ENCODE measurements around the gene UNC13C. TPM values are rescaled to one million over a fixed set of nuclear protein-coding genes. Genes with fewer than 3 reads are reported as not detected.

Gene UNC13C
- total RNA-seq, 1 donor from 2014 or later = 0.18 TPM

GRCh38 chr15:54518156-54518882 is 540.1 kb downstream of the UNC13C start:
- FAIRE-seq = no peak
- no peaks in the 10 kb centered on the region for H3K27me3 Mint-ChIP-seq (ENCODE audit: low read depth, unreplicated experiment)
- no peaks in the 10 kb centered on the region for H3K27me3 ChIP-seq (ENCODE audit: insufficient read depth, low read length)
- H3K4me1 ChIP-seq (ENCODE audit: insufficient read depth, low read length) = no peaks in the 10 kb centered on the region
- H3K4me2 ChIP-seq (ENCODE audit: low read length) = no peak overlapping the region
- H3K4me3 Mint-ChIP-seq (ENCODE audit: unreplicated experiment) = no peak overlapping the region
- H3K36me3 ChIP-seq (ENCODE audit: insufficient read depth, low read length) = no peaks in the 10 kb centered on the region
- H3K79me2 ChIP-seq (ENCODE audit: insufficient read depth, low read length) = no peaks in the 10 kb centered on the region
- no peak overlapping the region for H3K27ac Mint-ChIP-seq (ENCODE audit: unreplicated experiment)
- no peaks in the 10 kb centered on the region for H3K9me3 Mint-ChIP-seq (ENCODE audit: unreplicated experiment)
- no peak overlapping the region for H3K9ac ChIP-seq (ENCODE audit: low read length)
- TF ChIP-seq CTCF (IDR thresholded peaks at IDR 0.05; ENCODE audit: insufficient read depth, low read depth, low read length) = no peak
- H3K9me3 ChIP-seq (ENCODE audit: insufficient read depth, low read depth, low read length) = no peaks in the 10 kb centered on the region
- no peak for DNase-seq (ENCODE audit: low read depth)
- H3K4me1 Mint-ChIP-seq (ENCODE audit: low read depth, unreplicated experiment) = no peaks in the 10 kb centered on the region
- H2AFZ ChIP-seq (ENCODE audit: low read depth, low read length) = no peak overlapping the region
- no peak overlapping the region for H3K4me3 ChIP-seq (ENCODE audit: insufficient read depth, low read depth, low read length)
- H4K20me1 ChIP-seq (ENCODE audit: insufficient read depth, low read length) = no peaks in the 10 kb centered on the region
- H3K36me3 Mint-ChIP-seq (ENCODE audit: low read depth, unreplicated experiment) = no peaks in the 10 kb centered on the region
- no peak overlapping the region for H3K27ac ChIP-seq (ENCODE audit: low read depth, low read length)

GRCh38 chr15:54519577-54519976 is 541.3 kb downstream of the UNC13C start:
- Histone ChIP-seq H4K20me1 (ENCODE audit: insufficient read depth, low read length) (no peaks in the 10 kb centered on the region), H3K27me3 (ENCODE audit: insufficient read depth, low read length) (no peaks in the 10 kb centered on the region), H3K4me3 (ENCODE audit: insufficient read depth, low read depth, low read length) (no peak overlapping the region), H3K27ac (ENCODE audit: low read depth, low read length) (no peak overlapping the region), H2AFZ (ENCODE audit: low read depth, low read length) (no peak overlapping the region), H3K4me2 (ENCODE audit: low read length) (no peak overlapping the region), H3K9ac (ENCODE audit: low read length) (no peak overlapping the region), H3K36me3 (ENCODE audit: insufficient read depth, low read length) (no peaks in the 10 kb centered on the region), H3K79me2 (ENCODE audit: insufficient read depth, low read length) (no peaks in the 10 kb centered on the region), H3K4me1 (ENCODE audit: insufficient read depth, low read length) (no peaks in the 10 kb centered on the region), H3K9me3 (ENCODE audit: insufficient read depth, low read depth, low read length) (no peaks in the 10 kb centered on the region)
- FAIRE-seq = no peak
- no peak for DNase-seq (ENCODE audit: low read depth)
- H3K36me3 Mint-ChIP-seq (ENCODE audit: low read depth, unreplicated experiment) = no peaks in the 10 kb centered on the region
- H3K4me3 Mint-ChIP-seq (ENCODE audit: unreplicated experiment) = no peak overlapping the region
- no peak overlapping the region for H3K27ac Mint-ChIP-seq (ENCODE audit: unreplicated experiment)
- no peaks in the 10 kb centered on the region for H3K4me1 Mint-ChIP-seq (ENCODE audit: low read depth, unreplicated experiment)
- no peaks in the 10 kb centered on the region for H3K27me3 Mint-ChIP-seq (ENCODE audit: low read depth, unreplicated experiment)
- TF ChIP-seq EZH2 (IDR thresholded peaks at IDR 0.05; ENCODE audit: insufficient read depth, low read length) (no peak), CTCF (IDR thresholded peaks at IDR 0.05; ENCODE audit: insufficient read depth, low read depth, low read length) (no peak)
- H3K9me3 Mint-ChIP-seq (ENCODE audit: unreplicated experiment) = no peaks in the 10 kb centered on the region

- no peaks in the 10 kb centered on the region for H3K36me3 ChIP-seq (ENCODE audit: insufficient read depth, low read length)
- H3K4me2 ChIP-seq (ENCODE audit: low read length) = no peak overlapping the region
- H2AFZ ChIP-seq (ENCODE audit: low read depth, low read length) = no peak overlapping the region
- no peaks in the 10 kb centered on the region for H3K9me3 ChIP-seq (ENCODE audit: insufficient read depth, low read depth, low read length)
- no peaks in the 10 kb centered on the region for H3K36me3 Mint-ChIP-seq (ENCODE audit: low read depth, unreplicated experiment)
- H3K27ac Mint-ChIP-seq (ENCODE audit: unreplicated experiment) = no peak overlapping the region
- H3K4me3 ChIP-seq (ENCODE audit: insufficient read depth, low read depth, low read length) = no peak overlapping the region
- H3K9me3 Mint-ChIP-seq (ENCODE audit: unreplicated experiment) = no peaks in the 10 kb centered on the region
- H3K27me3 Mint-ChIP-seq (ENCODE audit: low read depth, unreplicated experiment) = no peaks in the 10 kb centered on the region
- TF ChIP-seq CTCF (IDR thresholded peaks at IDR 0.05; ENCODE audit: insufficient read depth, low read depth, low read length) = no peak
- no peak for TF ChIP-seq EZH2 (IDR thresholded peaks at IDR 0.05; ENCODE audit: insufficient read depth, low read length)
- no peak for FAIRE-seq
- DNase-seq (ENCODE audit: low read depth) = no peak
- H3K4me3 Mint-ChIP-seq (ENCODE audit: unreplicated experiment) = no peak overlapping the region
- H4K20me1 ChIP-seq (ENCODE audit: insufficient read depth, low read length) = no peaks in the 10 kb centered on the region
- no peak overlapping the region for H3K9ac ChIP-seq (ENCODE audit: low read length)
- no peaks in the 10 kb centered on the region for H3K79me2 ChIP-seq (ENCODE audit: insufficient read depth, low read length)
- no peaks in the 10 kb centered on the region for H3K4me1 Mint-ChIP-seq (ENCODE audit: low read depth, unreplicated experiment)
- H3K27ac ChIP-seq (ENCODE audit: low read depth, low read length) = no peak overlapping the region
- no peaks in the 10 kb centered on the region for H3K4me1 ChIP-seq (ENCODE audit: insufficient read depth, low read length)
- H3K27me3 ChIP-seq (ENCODE audit: insufficient read depth, low read length) = no peaks in the 10 kb centered on the region
Observed at GRCh38 chr15:54520616-54521015, 542.4 kb downstream of the UNC13C start.

Measured in astrocyte (in vitro differentiated cells and primary cell).